ENCODE results near the gene NT5DC2. TPM values are rescaled to one million over a fixed set of nuclear protein-coding genes. Genes with fewer than 3 reads are reported as not detected.

NT5DC2 gene
- total and polyA plus RNA-seq, 10 of the 15 experiments (the other 5 are each of a cell fraction or from before 2014, with no cell fraction given), result 21.6 to 135 (median 66.8) TPM

- H3K79me2 ChIP-seq (ENCODE audit: control insufficient read depth, insufficient read depth, low read length), result no peaks in the 10 kb centered on the region
- H3K4me3 ChIP-seq, result no peak overlapping the region
- RAD21 ChIA-PET (ENCODE audit: unreplicated experiment), result no interaction called here
- POLR2A ChIA-PET, result no interaction called here
- H3K4me1 ChIP-seq (ENCODE audit: control insufficient read depth, insufficient read depth, low read length), result no peaks in the 10 kb centered on the region
- H2AFZ ChIP-seq (ENCODE audit: control insufficient read depth, low read depth, low read length), result no peak overlapping the region
- no peak overlapping the region for H3K27ac ChIP-seq (ENCODE audit: control insufficient read depth, insufficient read depth)
- SMC1A ChIA-PET (ENCODE audit: uncharacterized antibody, unreplicated experiment), result no interaction called here
- no peaks in the 10 kb centered on the region for H3K9me3 ChIP-seq (replicated peaks; ENCODE audit: control insufficient read depth, insufficient read depth, low read length)
- no peak overlapping the region for H3K4me2 ChIP-seq (ENCODE audit: control insufficient read depth, insufficient read depth)
- ATAC-seq, result no peak
- no peak for DNase-seq (ENCODE audit: low read depth, low spot score)
- TF ChIP-seq CBFB (IDR thresholded peaks at IDR 0.05; ENCODE audit: low read depth) (no peak), YBX1 (IDR thresholded peaks at IDR 0.05) (no peak), IKZF2 (IDR thresholded peaks at IDR 0.05) (no peak), BRCA1 (IDR thresholded peaks at IDR 0.05; ENCODE audit: low read depth, low read length) (no peak), HCFC1 (IDR thresholded peaks at IDR 0.05; ENCODE audit: low read length) (no peak), TBL1XR1 (IDR thresholded peaks at IDR 0.05; ENCODE audit: low read depth, low read length) (no peak), ZNF622 (IDR thresholded peaks at IDR 0.05) (no peak), HDAC6 (IDR thresholded peaks at IDR 0.05; ENCODE audit: unreplicated experiment) (no peak), NFXL1 (IDR thresholded peaks at IDR 0.05; ENCODE audit: borderline replicate concordance) (no peak), BMI1 (IDR thresholded peaks at IDR 0.05; ENCODE audit: borderline replicate concordance) (no peak), MTA2 (IDR thresholded peaks at IDR 0.05; ENCODE audit: low read depth) (no peak), ZZZ3 (IDR thresholded peaks at IDR 0.05; ENCODE audit: control insufficient read depth, insufficient read length, low read depth) (no peak), KAT2A (conservative IDR thresholded peaks at IDR 0.05; ENCODE audit: control insufficient read depth, low read depth, low read length) (no peak)
- no peak overlapping the region for H3K9ac ChIP-seq (ENCODE audit: control insufficient read depth, insufficient read depth, low read length)
- no peaks in the 10 kb centered on the region for H3K27me3 ChIP-seq (replicated peaks in 1 of 2; ENCODE audit: control insufficient read depth in 2 of 2, insufficient read depth in 2 of 2, low read length in 1 of 2)
- no TSS peak for BruUV-seq (replicated peaks)
- in situ Hi-C loops (cut with MboI), result no loop called here
- intact Hi-C loops (cut with micrococcal nuclease; ENCODE audit: unreplicated experiment), result no loop called here
- WGBS (ENCODE audit: insufficient coverage, insufficient replicate concordance, low lambda C conversion rate, missing lambda C conversion rate), result 89% methylated on average over 18 of the region's 18 CpGs
- no peak for FAIRE-seq
- H3K36me3 ChIP-seq (ENCODE audit: control insufficient read depth in 2 of 2, insufficient read depth in 2 of 2, low read length in 1 of 2), result peaks cover 0 to 15% of the 10 kb centered on the region in 2 experiments; a peak in 2 of 4 replicates
- no peaks in the 10 kb centered on the region for H4K20me1 ChIP-seq (ENCODE audit: control insufficient read depth, insufficient read depth)
- CTCF ChIA-PET, result no interaction called here
These were observed 9.4 kb downstream of the NT5DC2 start for GRCh38 chr3:52524258-52524751.
